ENCODE data around the gene ATP9A.
"Not testable (repeated sequence)": the region's sequence is repeated elsewhere in the genome, so short reads cannot be mapped to it uniquely, and the experiment has no call there.

Gene ATP9A

DNA sequence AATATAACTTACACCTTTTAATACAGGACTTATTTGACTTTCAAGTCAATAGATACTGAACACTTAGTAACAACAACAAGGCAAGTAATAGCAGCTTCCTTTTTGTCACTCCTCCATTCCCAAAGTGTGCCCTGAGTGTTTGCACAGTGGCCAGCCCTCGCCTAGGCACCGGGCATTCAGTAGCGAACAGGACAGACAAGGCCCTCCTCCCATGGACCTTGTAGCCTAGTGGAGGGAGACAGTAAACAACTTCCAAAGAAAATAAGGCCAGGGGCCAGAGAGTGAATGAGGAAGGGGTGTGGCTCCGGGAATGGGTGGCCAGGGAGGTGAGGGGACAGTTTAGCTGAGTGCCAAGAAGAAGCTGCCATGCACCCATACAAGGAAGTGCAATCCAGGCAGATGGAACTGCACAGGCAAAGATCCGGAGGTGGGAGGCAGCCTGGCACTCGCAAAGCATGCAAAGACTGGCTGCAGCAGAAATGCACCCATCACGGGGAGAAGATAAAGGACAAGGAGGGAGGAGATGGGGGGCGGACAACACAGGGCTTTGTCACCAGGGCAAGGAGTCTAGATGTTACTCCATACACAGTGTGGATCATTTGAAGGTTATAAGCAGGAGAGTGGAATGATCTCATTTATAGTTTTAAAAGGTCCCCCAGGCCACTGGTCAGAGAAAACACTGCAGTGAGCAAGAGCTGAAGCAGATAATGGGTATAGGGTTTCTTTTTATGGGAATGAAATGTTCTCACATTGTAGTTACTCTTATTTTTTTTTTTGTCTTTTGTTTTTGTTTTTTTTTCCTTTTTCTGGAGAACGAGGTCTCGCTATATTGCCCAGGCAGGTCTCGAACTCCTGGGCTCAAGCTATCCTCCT, 32.2 kb downstream of the ATP9A start:
- H3K36me3 ChIP-seq (replicated peaks) = no peaks in the 10 kb centered on the region
- no peaks in the 10 kb centered on the region for H3K9me3 ChIP-seq
- H3K4me1 ChIP-seq = no peaks in the 10 kb centered on the region
- H3K4me3 ChIP-seq = no peak overlapping the region
- DNase-seq (ENCODE audit: low spot score in 2 of 2) = no peak
- in situ Hi-C loops (cut with MboI; ENCODE audit: low sequenced_read_pairs) = no loop called here
- no peaks in the 10 kb centered on the region for H3K27me3 ChIP-seq (ENCODE audit: low read depth)

DNA sequence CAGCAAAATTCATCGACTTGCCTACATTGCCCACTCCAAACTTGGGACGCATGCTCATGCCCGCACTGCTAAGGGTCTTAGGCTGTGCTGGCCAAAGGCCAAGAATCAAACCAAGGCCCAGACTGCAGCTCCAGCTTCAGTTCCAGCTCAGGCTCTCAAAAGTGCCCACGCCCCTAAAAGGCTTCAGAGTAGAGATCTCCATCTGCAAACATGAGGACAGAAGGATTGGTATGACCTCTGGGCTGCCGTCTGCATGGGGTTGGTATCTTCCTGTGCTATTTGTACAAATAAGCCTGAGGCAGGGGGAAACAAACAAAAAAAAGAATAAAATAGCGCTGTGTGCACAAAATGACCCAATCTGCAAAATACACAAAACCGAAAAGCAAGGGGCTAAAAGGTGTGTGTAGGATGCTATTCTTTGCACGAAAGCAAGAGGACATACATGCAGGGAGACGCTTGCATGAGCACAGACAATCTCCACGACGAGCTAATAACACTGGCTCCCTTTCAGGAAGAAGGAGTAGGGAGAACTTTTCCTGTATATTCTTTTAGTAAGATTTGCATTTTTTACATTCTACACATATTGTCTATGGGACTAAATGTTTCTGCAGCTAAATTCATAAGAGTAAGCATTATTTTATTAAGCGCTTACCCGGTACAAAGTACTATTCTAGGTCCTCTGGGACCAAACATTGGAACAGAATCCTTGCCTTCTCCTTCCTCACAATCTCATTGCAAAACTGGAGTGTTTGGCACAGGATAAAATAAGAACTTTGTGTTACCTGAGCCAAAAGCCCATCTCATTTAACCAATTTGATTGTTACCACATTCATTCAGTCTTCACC, 33.1 kb downstream of the ATP9A start:
- H3K9me3 ChIP-seq = no peaks in the 10 kb centered on the region
- no peaks in the 10 kb centered on the region for H3K36me3 ChIP-seq (replicated peaks)
- no peaks in the 10 kb centered on the region for H3K27me3 ChIP-seq (ENCODE audit: low read depth)
- no peak for DNase-seq (ENCODE audit: low spot score in 2 of 2)
- no peaks in the 10 kb centered on the region for H3K4me1 ChIP-seq
- in situ Hi-C loops (cut with MboI; ENCODE audit: low sequenced_read_pairs) = no loop called here
- no peak overlapping the region for H3K4me3 ChIP-seq

GRCh38 chr20:51733070-51733469, 35.1 kb downstream of the ATP9A start:
- no peaks in the 10 kb centered on the region for H3K36me3 ChIP-seq (replicated peaks)
- in situ Hi-C loops (cut with MboI; ENCODE audit: low sequenced_read_pairs) = no loop called here
- H3K27me3 ChIP-seq (ENCODE audit: low read depth) = no peaks in the 10 kb centered on the region
- H3K9me3 ChIP-seq = no peaks in the 10 kb centered on the region
- no peak overlapping the region for H3K4me3 ChIP-seq
- DNase-seq (ENCODE audit: low spot score in 2 of 2) = no peak
- H3K4me1 ChIP-seq = no peaks in the 10 kb centered on the region

DNA sequence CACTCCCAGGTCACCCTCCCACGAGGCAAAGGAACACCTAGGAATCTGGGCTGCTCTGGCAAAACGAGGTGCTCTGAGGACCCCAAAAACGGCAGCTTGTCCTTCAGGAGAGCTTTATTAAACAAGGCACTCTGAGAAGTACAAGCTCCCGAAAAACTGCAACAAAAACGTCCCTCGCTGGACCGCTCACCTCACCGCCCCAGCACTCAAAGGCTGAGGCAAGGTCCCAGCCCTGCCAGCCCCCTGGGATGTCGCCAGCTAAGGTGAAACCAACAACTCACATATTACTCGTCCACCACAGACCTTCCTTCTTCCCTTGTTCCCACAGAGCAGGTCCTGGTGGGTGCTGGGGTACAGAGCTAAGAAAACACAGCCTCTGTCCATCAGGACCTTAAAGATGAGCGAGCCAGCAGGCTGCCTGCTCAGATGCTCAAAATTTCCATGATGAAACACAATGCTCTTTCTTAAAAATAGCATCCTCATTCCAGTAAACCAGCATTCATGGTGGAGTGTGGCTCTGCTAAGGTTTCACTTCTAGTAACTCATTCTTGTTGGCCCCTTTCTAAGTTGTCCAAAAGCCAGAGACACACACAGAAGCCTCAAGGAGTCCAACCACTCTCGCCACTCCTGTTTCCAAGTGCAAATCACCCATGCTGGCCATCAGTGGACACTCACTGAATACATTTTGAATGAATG, 35.9 kb downstream of the ATP9A start:
- Histone ChIP-seq H3K27me3 (ENCODE audit: low read depth) (no peaks in the 10 kb centered on the region), H3K9me3 (no peaks in the 10 kb centered on the region), H3K4me1 (no peaks in the 10 kb centered on the region), H3K36me3 (replicated peaks) (no peaks in the 10 kb centered on the region), H3K4me3 (no peak overlapping the region)
- no peak for DNase-seq (ENCODE audit: low spot score in 2 of 2)
- in situ Hi-C loops (cut with MboI; ENCODE audit: low sequenced_read_pairs) = no loop called here

DNA sequence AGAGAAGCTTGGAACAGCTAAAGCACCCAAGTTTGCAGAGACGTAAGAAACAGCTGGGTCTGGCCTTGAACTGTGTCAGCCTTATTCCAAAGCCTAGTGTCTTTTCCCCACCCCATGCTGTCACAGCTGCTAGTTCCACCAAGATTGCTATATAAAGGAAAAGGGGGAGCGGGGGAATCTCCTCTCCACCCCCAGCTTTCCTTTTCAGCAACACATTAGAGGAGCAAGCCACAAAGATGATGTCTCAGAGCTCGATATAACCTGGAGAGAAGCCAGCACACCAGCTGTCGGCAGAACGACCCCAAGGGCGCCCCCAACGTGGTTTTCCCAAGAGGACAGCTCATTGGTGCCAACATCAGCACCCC, 36.5 kb downstream of the ATP9A start:
- DNase-seq (ENCODE audit: low spot score in 2 of 2) = no peak
- Histone ChIP-seq H3K36me3 (replicated peaks) (no peaks in the 10 kb centered on the region), H3K9me3 (no peaks in the 10 kb centered on the region), H3K4me3 (no peak overlapping the region), H3K4me1 (no peaks in the 10 kb centered on the region), H3K27me3 (ENCODE audit: low read depth) (no peaks in the 10 kb centered on the region)
- in situ Hi-C loops (cut with MboI; ENCODE audit: low sequenced_read_pairs) = no loop called here

- Histone ChIP-seq H3K27me3 (ENCODE audit: low read depth) (no peaks in the 10 kb centered on the region), H3K9me3 (no peaks in the 10 kb centered on the region), H3K4me1 (peaks cover 7% of the 10 kb centered on the region), H3K36me3 (replicated peaks) (peaks cover 6% of the 10 kb centered on the region), H3K4me3 (no peak overlapping the region)
- DNase-seq (ENCODE audit: low spot score in 2 of 2) = no peak
- in situ Hi-C loops (cut with MboI; ENCODE audit: low sequenced_read_pairs) = no loop called here
Observed at GRCh38 chr20:51729771-51730170, 38.4 kb downstream of the ATP9A start.

- in situ Hi-C loops (cut with MboI; ENCODE audit: low sequenced_read_pairs) = no loop called here
Observed at GRCh38 chr20:51728737-51729136, 39.5 kb downstream of the ATP9A start.

GRCh38 chr20:51727872-51728271, 40.3 kb downstream of the ATP9A start:
- H3K9me3 ChIP-seq = no peaks in the 10 kb centered on the region
- no peak for DNase-seq (ENCODE audit: low spot score in 2 of 2)
- H3K27me3 ChIP-seq (ENCODE audit: low read depth) = no peaks in the 10 kb centered on the region
- no peak overlapping the region for H3K4me3 ChIP-seq
- in situ Hi-C loops (cut with MboI; ENCODE audit: low sequenced_read_pairs) = no loop called here
- H3K36me3 ChIP-seq (replicated peaks) = peaks cover 8% of the 10 kb centered on the region
- peaks cover 7% of the 10 kb centered on the region for H3K4me1 ChIP-seq

More at GRCh38 chr20:51728737-51729136, 39.5 kb downstream of the ATP9A start:
- DNase-seq (ENCODE audit: low spot score in 2 of 2) = no peak
- H3K27me3 ChIP-seq (ENCODE audit: low read depth) = no peaks in the 10 kb centered on the region
- peaks cover 7% of the 10 kb centered on the region for H3K4me1 ChIP-seq
- H3K36me3 ChIP-seq (replicated peaks) = peaks cover 6% of the 10 kb centered on the region
- no peaks in the 10 kb centered on the region for H3K9me3 ChIP-seq
- no peak overlapping the region for H3K4me3 ChIP-seq

DNA sequence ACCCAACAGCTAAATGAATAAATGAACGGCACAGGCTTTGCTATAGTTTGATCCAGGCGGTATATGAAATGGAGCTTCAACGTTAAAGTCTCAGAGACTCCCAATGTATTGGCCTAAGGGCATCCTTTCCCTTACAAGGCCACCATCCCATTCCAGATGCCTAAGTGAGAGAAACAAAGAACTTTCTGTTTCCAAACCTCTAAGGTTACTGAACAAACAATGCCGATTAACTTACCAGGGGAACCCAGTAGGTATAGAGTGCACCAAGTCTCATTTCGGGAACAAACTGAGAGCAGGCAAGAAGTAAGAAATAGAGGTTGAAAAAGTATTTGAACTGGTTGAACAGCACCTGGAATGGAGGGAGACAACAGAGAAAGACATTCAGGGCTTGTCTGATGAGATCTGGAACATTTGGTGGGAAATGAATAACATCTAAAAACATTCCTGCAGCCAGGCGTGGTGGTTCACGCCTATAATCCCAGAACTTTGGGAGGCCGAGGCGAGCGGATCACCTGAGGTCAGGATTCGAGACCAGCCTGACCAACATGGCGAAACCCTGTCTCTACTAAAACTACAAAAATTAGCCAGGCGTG, 42.5 kb downstream of the ATP9A start:
- no peak overlapping the region for H3K4me3 ChIP-seq
- H3K36me3 ChIP-seq (replicated peaks) = peaks cover 12% of the 10 kb centered on the region
- DNase-seq (ENCODE audit: low spot score in 2 of 2) = no peak
- no peaks in the 10 kb centered on the region for H3K27me3 ChIP-seq (ENCODE audit: low read depth)
- H3K9me3 ChIP-seq = no peaks in the 10 kb centered on the region
- in situ Hi-C loops (cut with MboI; ENCODE audit: low sequenced_read_pairs) = no loop called here
- peaks cover 7% of the 10 kb centered on the region for H3K4me1 ChIP-seq

- H3K4me1 ChIP-seq; H3K4me3 ChIP-seq; in situ Hi-C loops (cut with MboI; ENCODE audit: low sequenced_read_pairs); DNase-seq (ENCODE audit: low spot score in 2 of 2); H3K27me3 ChIP-seq (ENCODE audit: low read depth); H3K9me3 ChIP-seq: not testable (repeated sequence)
- H3K36me3 ChIP-seq (replicated peaks) = peaks cover 12% of the 10 kb centered on the region
Observed at GRCh38 chr20:51723026-51723425, 45.2 kb downstream of the ATP9A start.

- H3K9me3 ChIP-seq; H3K4me3 ChIP-seq; H3K27me3 ChIP-seq (ENCODE audit: low read depth); in situ Hi-C loops (cut with MboI; ENCODE audit: low sequenced_read_pairs); H3K4me1 ChIP-seq; DNase-seq (ENCODE audit: low spot score in 2 of 2): not testable (repeated sequence)
- H3K36me3 ChIP-seq (replicated peaks) = peaks cover 12% of the 10 kb centered on the region
Observed at GRCh38 chr20:51722246-51722645, 45.9 kb downstream of the ATP9A start.

- no peak for DNase-seq (ENCODE audit: low spot score in 2 of 2)
- Histone ChIP-seq H3K27me3 (ENCODE audit: low read depth) (no peaks in the 10 kb centered on the region), H3K4me1 (peaks cover 11% of the 10 kb centered on the region), H3K4me3 (no peak overlapping the region), H3K9me3 (no peaks in the 10 kb centered on the region), H3K36me3 (replicated peaks) (peaks cover 12% of the 10 kb centered on the region)
- in situ Hi-C loops (cut with MboI; ENCODE audit: low sequenced_read_pairs) = no loop called here
Observed at GRCh38 chr20:51720854-51721253, 47.3 kb downstream of the ATP9A start.

- in situ Hi-C loops (cut with MboI; ENCODE audit: low sequenced_read_pairs) = no loop called here
- H3K4me1 ChIP-seq = peaks cover 11% of the 10 kb centered on the region
- H3K9me3 ChIP-seq = no peaks in the 10 kb centered on the region
- H3K27me3 ChIP-seq (ENCODE audit: low read depth) = no peaks in the 10 kb centered on the region
- no peak for DNase-seq (ENCODE audit: low spot score in 2 of 2)
- H3K4me3 ChIP-seq = no peak overlapping the region
- peaks cover 9% of the 10 kb centered on the region for H3K36me3 ChIP-seq (replicated peaks)
Observed at GRCh38 chr20:51720384-51720783, 47.8 kb downstream of the ATP9A start.

Data from HAP-1 (cell line).